Activated naive CD4-positive, alpha-beta T cell treated with anti-CD3 and anti-CD28 coated beads, Interleukin-2, amount 50 U/mL, for 72 hours (primary cell): ENCODE measurements around the gene WNT3. TPM values are rescaled to one million over a fixed set of nuclear protein-coding genes. Genes with fewer than 3 reads are reported as not detected.
"Not testable (repeated sequence)": the region's sequence is repeated elsewhere in the genome, so short reads cannot be mapped to it uniquely, and the experiment has no call there.

Experiments used
- ATAC-seq, 2 donors: fragments of 150-1000 bp; cut with Tn5 transposase; 2 replicates each; pipeline ENCODE4 v1.10.0; 2021; ENCODE audit warnings: mild to moderate bottlenecking in 2 of 2, moderate library complexity in 2 of 2
- DNase-seq, 2 donors: peaks; one replicate each; pipeline ENCODE4 v3.0.0; 2021 to 2022; ENCODE audit warnings: low spot score in 2 of 2
- H3K27ac Mint-ChIP-seq, 2 donors: one replicate each; pipeline ENCODE4 v1.8.0; 2022; ENCODE audit warnings: mild to moderate bottlenecking in 2 of 2, mixed read lengths in 2 of 2
- H3K36me3 Mint-ChIP-seq, 2 donors: one replicate each; pipeline ENCODE4 v1.8.0; 2022; ENCODE audit warnings: mixed read lengths in 2 of 2
- H3K9me3 Mint-ChIP-seq, 2 donors: one replicate each; pipeline ENCODE4 v1.8.0; 2022; ENCODE audit warnings: mixed read lengths in 2 of 2
- total RNA-seq, 2 donors: library from RNA; stranded (reverse); gene quantifications; one replicate each; pipeline ENCODE4 v1.2.3, GENCODE V29; 2022

Gene WNT3
- total RNA-seq, 2 donors from 2014 or later: 0.16 TPM; not detected in 1

GRCh38 chr17:46800573-46800972 is 17.9 kb downstream of the WNT3 start:
- no peak for DNase-seq

GRCh38 chr17:46796956-46797530 is 21.4 kb downstream of the WNT3 start:
- DNase-seq (no peak), ATAC-seq (no peak)
- H3K36me3 Mint-ChIP-seq: no peaks in the 10 kb centered on the region
- H3K27ac Mint-ChIP-seq: peak overlapping the region in 1 of 2 donors; percentile 66
- peaks cover 0 to 6% of the 10 kb centered on the region in 2 donors for H3K9me3 Mint-ChIP-seq

More at GRCh38 chr17:46800573-46800972, 17.9 kb downstream of the WNT3 start:
- Mint-ChIP-seq H3K27ac (no peak overlapping the region), H3K9me3 (peaks cover 0 to 10% of the 10 kb centered on the region in 2 donors), H3K36me3 (no peaks in the 10 kb centered on the region)
- ATAC-seq: no peak

GRCh38 chr17:46796524-46796923 is 22.0 kb downstream of the WNT3 start:
- Mint-ChIP-seq H3K27ac (no peak overlapping the region), H3K36me3 (no peaks in the 10 kb centered on the region), H3K9me3 (peaks cover 0 to 6% of the 10 kb centered on the region in 2 donors)
- DNase-seq: no peak
- no peak for ATAC-seq

- DNase-seq (no peak), ATAC-seq (no peak)
- Mint-ChIP-seq H3K36me3 (no peaks in the 10 kb centered on the region), H3K9me3 (peaks cover 0 to 6% of the 10 kb centered on the region in 2 donors), H3K27ac (no peak overlapping the region)
These were observed 22.4 kb downstream of the WNT3 start for GRCh38 chr17:46796084-46796483.

GRCh38 chr17:46795379-46795952 is 23.0 kb downstream of the WNT3 start:
- DNase-seq (no peak), ATAC-seq (no peak)
- no peaks in the 10 kb centered on the region for H3K36me3 Mint-ChIP-seq
- H3K27ac Mint-ChIP-seq: no peak overlapping the region
- peaks cover 0 to 2% of the 10 kb centered on the region in 2 donors for H3K9me3 Mint-ChIP-seq

GRCh38 chr17:46794318-46794717 is 24.2 kb downstream of the WNT3 start:
- no peaks in the 10 kb centered on the region for H3K9me3 Mint-ChIP-seq
- DNase-seq: no peak

GRCh38 chr17:46793541-46793940 is 25.0 kb downstream of the WNT3 start:
- no peak for DNase-seq
- H3K27ac Mint-ChIP-seq: no peak overlapping the region
- ATAC-seq: no peak
- no peaks in the 10 kb centered on the region for H3K36me3 Mint-ChIP-seq
- H3K9me3 Mint-ChIP-seq: no peaks in the 10 kb centered on the region

More at GRCh38 chr17:46794318-46794717, 24.2 kb downstream of the WNT3 start:
- ATAC-seq: no peak
- Mint-ChIP-seq H3K36me3 (no peaks in the 10 kb centered on the region), H3K27ac (no peak overlapping the region)

GRCh38 chr17:46793023-46793422 is 25.5 kb downstream of the WNT3 start:
- not testable (repeated sequence) for H3K27ac Mint-ChIP-seq, H3K36me3 Mint-ChIP-seq, DNase-seq, H3K9me3 Mint-ChIP-seq, ATAC-seq

GRCh38 chr17:46792071-46792470 is 26.4 kb downstream of the WNT3 start:
- no peaks in the 10 kb centered on the region for H3K36me3 Mint-ChIP-seq
- no peak for DNase-seq
- no peaks in the 10 kb centered on the region for H3K9me3 Mint-ChIP-seq
- H3K27ac Mint-ChIP-seq: no peak overlapping the region
- ATAC-seq: no peak

GRCh38 chr17:46791531-46791930 is 27.0 kb downstream of the WNT3 start:
- Mint-ChIP-seq H3K36me3 (no peaks in the 10 kb centered on the region), H3K27ac (no peak overlapping the region), H3K9me3 (no peaks in the 10 kb centered on the region)
- DNase-seq: no peak
- ATAC-seq: no peak

- DNase-seq (no peak), ATAC-seq (no peak)
- no peaks in the 10 kb centered on the region for H3K36me3 Mint-ChIP-seq
- H3K9me3 Mint-ChIP-seq: no peaks in the 10 kb centered on the region
- H3K27ac Mint-ChIP-seq: no peak overlapping the region
These were observed 28.3 kb downstream of the WNT3 start for GRCh38 chr17:46790216-46790615.

GRCh38 chr17:46789610-46790009 is 28.9 kb downstream of the WNT3 start:
- Mint-ChIP-seq H3K9me3 (no peaks in the 10 kb centered on the region), H3K27ac (no peak overlapping the region), H3K36me3 (no peaks in the 10 kb centered on the region)
- ATAC-seq (no peak), DNase-seq (no peak)

GRCh38 chr17:46788796-46789195 is 29.7 kb downstream of the WNT3 start:
- Mint-ChIP-seq H3K9me3 (no peaks in the 10 kb centered on the region), H3K27ac (no peak overlapping the region), H3K36me3 (no peaks in the 10 kb centered on the region)
- no peak for DNase-seq
- no peak for ATAC-seq

GRCh38 chr17:46788300-46788699 is 30.2 kb downstream of the WNT3 start:
- DNase-seq (no peak), ATAC-seq (no peak)
- H3K27ac Mint-ChIP-seq: no peak overlapping the region
- H3K36me3 Mint-ChIP-seq: no peaks in the 10 kb centered on the region
- no peaks in the 10 kb centered on the region for H3K9me3 Mint-ChIP-seq

- ATAC-seq (no peak), DNase-seq (no peak)
- Mint-ChIP-seq H3K9me3 (no peaks in the 10 kb centered on the region), H3K36me3 (no peaks in the 10 kb centered on the region), H3K27ac (no peak overlapping the region)
These were observed 31.0 kb downstream of the WNT3 start for GRCh38 chr17:46787478-46787877.

GRCh38 chr17:46785696-46786095 is 32.8 kb downstream of the WNT3 start:
- DNase-seq (no peak), ATAC-seq (no peak)
- Mint-ChIP-seq H3K36me3 (no peaks in the 10 kb centered on the region), H3K27ac (no peak overlapping the region), H3K9me3 (no peaks in the 10 kb centered on the region)

- Mint-ChIP-seq H3K27ac (no peak overlapping the region), H3K9me3 (no peaks in the 10 kb centered on the region), H3K36me3 (no peaks in the 10 kb centered on the region)
- no peak for ATAC-seq
- DNase-seq: no peak
These were observed 35.4 kb downstream of the WNT3 start for GRCh38 chr17:46783031-46783593.
